Erythroblast (primary cell): Measurements from ENCODE around the gene LHFPL5.

Source experiments
- GATA1 ChIP-seq: IDR thresholded peaks from 2 replicates; pipeline ENCODE4 v1.6.1; 2011; ENCODE audit warnings: low read depth, mild to moderate bottlenecking, control low read depth, low read length, moderate library complexity
- POLR2A ChIP-seq: IDR thresholded peaks from 2 replicates; pipeline ENCODE4 v1.6.1; 2011; ENCODE audit warnings: mild to moderate bottlenecking, low read length

DNA sequence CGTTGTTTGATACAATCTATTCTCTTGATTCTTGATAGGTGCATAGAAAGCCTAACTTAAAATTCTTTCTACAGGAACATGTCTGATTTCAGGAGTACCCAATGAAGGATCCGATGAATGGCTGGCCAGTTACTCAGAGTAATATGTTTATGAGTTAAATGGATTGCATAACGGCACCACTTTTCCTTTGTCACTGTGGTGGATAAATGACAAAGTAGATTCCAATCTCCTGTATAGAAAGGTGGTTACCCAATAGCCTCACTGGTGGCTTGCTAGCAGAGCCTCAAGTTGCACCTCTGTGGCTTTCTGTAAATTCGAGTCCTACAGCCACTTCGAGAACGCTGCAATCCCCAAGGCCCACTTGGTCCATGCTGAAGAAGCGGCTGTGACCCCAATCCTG lies 28.4 kb downstream of the LHFPL5 start:
- TF ChIP-seq POLR2A (no peak), GATA1 (no peak)
